Measurements from ENCODE around the gene SSTR4. TPM values are rescaled to one million over a fixed set of nuclear protein-coding genes. Genes with fewer than 3 reads are reported as not detected.
"Not testable (repeated sequence)": the region's sequence is repeated elsewhere in the genome, so short reads cannot be mapped to it uniquely, and the experiment has no call there.

SSTR4 gene, protein sequence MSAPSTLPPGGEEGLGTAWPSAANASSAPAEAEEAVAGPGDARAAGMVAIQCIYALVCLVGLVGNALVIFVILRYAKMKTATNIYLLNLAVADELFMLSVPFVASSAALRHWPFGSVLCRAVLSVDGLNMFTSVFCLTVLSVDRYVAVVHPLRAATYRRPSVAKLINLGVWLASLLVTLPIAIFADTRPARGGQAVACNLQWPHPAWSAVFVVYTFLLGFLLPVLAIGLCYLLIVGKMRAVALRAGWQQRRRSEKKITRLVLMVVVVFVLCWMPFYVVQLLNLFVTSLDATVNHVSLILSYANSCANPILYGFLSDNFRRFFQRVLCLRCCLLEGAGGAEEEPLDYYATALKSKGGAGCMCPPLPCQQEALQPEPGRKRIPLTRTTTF
- under 1 TPM in 1 of 3 donors, not detected in 2; 0.07 TPM for polyA plus RNA-seq (ENCODE audit: insufficient read length in 3 of 3)
- long read RNA-seq, donor 1: 0 reads
- long read RNA-seq, donor 2: 0 reads
- long read RNA-seq, donor 3: 0 reads
- long read RNA-seq, donor 4: 0 reads
- long read RNA-seq, donor 5: 0 reads
- long read RNA-seq, donor 6: 0 reads
- long read RNA-seq, donor 7: 0 reads
- long read RNA-seq, donor 8: 0 reads
- long read RNA-seq, donor 9: 0 reads
- long read RNA-seq, donor 10: 0 reads
- long read RNA-seq, donor 11: 0 reads
- long read RNA-seq, donor 12: 0 reads
- long read RNA-seq, donor 13: 0 reads
- long read RNA-seq, donor 14: 0 reads
- long read RNA-seq, donor 15: 0 reads
- long read RNA-seq, donor 16: 0 reads

DNA sequence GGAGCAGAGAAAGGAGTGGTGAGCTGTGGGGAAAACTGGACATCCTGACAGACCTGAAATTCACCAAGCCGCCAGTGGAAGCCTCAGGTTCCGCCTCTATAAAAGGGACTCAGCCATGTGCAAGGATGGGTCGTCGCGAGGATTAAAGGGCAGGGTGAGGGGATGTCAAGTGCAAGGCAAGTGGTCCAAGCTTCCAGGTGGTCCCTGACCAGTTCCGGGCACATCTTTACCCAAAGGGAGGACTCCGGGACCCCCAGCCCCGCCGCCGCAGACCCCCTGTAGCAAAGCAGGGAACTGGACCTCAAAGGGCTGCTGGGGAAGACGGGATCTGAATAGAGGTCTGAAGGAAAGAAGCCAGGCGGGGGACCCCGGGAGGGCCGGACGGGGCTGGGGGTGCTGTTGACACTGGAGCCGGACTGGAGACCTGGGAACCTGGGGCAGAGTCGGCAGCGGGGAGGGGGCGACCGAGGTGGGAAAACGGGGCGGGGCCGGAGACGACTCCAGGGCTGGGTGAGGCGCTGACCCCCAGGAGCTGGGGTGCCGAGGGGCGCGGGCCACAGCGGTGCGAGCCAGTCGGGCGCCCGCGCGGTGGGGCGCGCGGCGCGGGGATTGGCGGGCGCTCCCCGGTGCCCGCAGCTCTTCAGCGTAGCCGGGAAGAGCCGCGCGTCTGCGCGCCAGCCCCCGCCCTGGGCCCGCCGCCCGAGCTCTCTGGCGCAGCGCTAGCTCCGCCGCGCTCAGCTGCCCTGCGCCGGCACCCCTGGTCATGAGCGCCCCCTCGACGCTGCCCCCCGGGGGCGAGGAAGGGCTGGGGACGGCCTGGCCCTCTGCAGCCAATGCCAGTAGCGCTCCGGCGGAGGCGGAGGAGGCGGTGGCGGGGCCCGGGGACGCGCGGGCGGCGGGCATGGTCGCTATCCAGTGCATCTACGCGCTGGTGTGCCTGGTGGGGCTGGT, at the start of gene SSTR4:
Gene SSTR4, plus strand, starts transcription at position 592 of the 951 bp plus-strand sequence. Its CDS starts 172 bp downstream, at position 764.
- no peak for DNase-seq

DNA sequence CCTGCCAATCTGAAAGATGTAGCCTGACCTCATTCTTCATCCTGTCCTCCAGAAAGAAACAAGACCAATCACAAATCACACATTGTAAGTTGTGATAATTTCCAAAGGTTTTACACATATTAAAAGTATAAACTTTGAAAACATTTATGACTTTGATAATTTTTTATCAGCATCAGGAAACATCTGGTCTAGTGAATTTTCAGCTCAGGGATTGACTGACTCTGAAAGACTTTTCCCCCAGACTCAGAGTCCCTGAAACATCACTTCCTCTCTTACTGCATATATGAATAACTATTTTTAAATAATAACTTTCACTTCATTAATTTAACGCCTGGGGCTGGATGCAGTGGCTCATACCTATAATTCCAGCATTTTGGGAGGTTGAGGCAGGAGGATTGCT, 48.5 kb upstream of the SSTR4 start:
- no peak for DNase-seq

- DNase-seq: not testable (repeated sequence)
Observed at GRCh38 chr20:22991424-22991823, 43.7 kb upstream of the SSTR4 start.

DNA sequence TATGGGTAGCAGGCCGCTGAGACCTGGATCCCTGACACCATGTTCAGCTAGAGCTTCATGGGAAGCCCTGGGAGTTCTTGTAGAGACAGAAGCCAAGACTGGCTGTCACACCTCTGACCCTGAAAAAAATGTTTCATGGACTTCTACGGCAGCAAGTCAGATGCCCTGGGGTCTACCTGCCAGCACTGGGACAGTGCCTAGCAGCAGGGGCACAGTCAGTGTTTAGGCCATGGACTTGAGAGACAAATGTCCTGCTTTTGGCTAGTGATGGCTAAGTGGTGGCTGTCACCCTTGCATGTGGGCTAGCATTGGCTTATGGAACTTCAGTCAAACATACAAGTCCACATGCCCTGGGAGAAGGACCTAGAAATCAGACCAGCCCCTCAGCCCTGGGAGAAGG, 41.3 kb upstream of the SSTR4 start:
- DNase-seq: no peak

DNA sequence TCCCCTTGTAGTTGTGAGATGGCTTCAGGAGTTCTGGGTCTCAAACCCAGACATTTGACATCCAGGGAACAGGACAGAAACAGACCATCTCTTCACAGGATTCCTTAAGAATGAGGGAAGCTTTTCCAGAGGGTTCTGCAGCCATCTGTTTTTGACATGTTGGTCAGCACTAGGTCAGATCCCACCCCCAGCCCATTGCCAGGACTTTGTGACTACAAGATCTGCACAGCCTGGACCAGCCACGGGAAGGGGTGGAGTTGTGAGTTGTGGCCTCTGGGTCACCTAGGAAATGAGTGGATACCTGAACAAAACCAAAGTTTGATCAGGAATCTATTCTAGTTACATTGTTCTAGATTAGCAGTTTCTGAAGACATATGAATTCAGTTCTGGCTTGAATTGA, 39.2 kb upstream of the SSTR4 start:
- DNase-seq: no peak

DNA sequence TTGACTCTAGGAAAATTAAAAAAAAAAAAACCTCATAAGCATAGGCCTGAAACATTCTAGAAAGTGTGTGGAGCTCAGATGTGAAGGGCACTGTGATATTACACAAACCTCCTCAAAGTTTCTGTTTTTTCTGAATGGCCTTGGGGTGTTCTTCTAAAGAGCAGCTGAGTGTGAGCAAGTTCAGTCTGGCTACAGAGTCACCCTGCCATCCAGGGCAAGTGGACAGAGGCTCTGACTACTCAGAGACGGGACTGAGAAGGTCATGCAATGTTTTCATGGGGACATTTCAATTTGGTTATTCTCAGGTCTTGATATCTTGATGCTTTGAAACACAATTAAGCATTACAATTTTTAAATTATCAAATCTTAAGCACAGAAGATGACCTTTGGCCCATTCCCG, 36.6 kb upstream of the SSTR4 start:
- no peak for DNase-seq

- no peak for DNase-seq
Observed at GRCh38 chr20:22999756-23000155, 35.4 kb upstream of the SSTR4 start.

- DNase-seq: no peak
Observed at GRCh38 chr20:23000232-23000947, 34.7 kb upstream of the SSTR4 start.

DNA sequence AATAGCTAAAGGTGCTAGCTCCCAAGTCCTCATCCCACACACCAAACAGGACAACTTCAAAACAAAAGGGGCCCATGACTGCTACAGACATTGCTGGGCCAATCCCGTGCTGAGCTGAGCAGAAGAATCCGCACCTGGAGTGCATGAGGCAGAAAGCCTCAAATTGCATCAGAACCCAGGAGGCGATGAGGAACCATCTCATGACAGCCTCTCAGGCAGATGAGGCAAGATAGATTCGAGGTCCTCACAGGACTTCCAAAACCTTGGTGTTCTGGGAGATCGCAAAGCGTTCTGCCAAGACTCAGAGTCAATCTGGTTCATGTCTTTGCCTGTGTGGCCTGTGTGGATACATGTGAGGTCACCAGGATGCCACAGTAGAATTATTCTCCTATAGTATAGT, 32.8 kb upstream of the SSTR4 start:
- DNase-seq: no peak

DNA sequence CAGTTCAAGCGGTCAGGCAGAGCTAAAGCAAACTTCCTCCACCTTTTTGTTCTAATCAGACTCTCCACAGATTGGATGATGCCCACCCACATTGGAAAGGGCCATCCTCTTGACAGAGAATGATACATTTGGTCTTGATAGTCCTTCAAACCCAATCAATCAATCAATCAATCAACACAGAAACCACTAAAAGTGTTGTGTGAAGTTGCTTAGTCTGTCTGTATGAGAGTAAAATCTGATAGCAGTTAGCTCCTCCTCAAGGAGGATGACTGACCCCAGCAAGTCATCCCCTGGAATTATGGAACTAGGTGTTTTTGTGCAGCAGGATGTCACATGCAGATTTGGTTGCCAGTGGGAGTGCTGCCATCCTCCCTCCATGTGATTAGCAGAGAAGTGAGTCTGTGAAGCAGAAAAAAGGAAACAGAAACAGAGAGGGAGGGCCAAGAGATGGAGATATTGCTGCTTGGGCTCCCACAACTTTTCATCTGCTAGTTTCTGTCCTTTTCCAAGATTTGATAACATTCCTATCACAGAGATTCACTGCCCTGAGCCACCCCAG, 32.0 kb upstream of the SSTR4 start:
- no peak for DNase-seq

DNA sequence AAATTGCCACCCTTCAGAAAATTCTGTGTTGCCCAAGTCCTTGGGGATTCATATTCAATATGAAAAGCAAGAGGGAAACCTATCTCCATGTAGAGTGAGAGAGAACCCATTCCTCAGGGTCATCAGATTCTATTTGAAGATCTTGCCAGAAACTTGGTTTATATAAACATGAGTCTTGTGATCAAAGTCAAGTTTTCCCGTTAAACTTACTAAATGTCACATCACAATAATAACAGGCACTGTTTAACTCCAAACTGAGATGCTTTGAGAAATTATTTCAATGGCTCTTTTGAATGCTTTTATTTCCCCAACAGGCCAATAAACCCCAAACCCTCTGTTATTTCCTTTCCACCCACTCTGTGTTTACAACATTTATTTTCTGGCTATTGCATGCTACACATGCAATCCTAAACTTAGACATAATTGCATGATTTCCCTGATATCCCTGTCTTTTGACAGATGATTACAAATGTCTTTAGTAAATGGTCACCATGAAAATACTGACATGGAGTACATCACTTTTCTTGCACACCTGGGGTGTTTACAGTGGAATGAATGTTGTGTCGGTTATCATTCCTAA, 31.1 kb upstream of the SSTR4 start:
- DNase-seq: no peak

- no peak for DNase-seq
Observed at GRCh38 chr20:23005776-23006175, 29.3 kb upstream of the SSTR4 start.

- DNase-seq: no peak
Observed at GRCh38 chr20:23007462-23007861, 27.6 kb upstream of the SSTR4 start.

GRCh38 chr20:23007886-23008655, 27.0 kb upstream of the SSTR4 start:
- DNase-seq: no peak

GRCh38 chr20:23008667-23009066, 26.4 kb upstream of the SSTR4 start:
- no peak for DNase-seq

DNA sequence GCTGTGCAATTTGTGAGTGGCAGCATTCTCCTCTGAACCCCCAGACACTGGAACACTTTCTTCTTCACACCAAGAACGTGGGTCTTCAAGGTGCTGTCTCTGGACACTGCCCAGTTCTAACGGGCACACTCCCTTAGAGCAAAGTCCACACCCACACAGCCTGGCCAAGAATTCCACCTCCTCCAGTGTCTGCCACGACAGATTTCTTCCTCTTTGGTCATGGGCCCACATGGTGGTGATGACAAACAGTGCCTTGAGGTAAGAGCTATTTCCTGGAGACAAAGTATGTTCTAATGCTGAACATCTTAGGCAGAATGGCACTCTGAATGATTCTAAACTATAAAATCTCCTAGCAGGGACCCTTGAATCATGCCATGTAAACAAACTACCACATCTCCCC, 25.5 kb upstream of the SSTR4 start:
- no peak for DNase-seq

DNA sequence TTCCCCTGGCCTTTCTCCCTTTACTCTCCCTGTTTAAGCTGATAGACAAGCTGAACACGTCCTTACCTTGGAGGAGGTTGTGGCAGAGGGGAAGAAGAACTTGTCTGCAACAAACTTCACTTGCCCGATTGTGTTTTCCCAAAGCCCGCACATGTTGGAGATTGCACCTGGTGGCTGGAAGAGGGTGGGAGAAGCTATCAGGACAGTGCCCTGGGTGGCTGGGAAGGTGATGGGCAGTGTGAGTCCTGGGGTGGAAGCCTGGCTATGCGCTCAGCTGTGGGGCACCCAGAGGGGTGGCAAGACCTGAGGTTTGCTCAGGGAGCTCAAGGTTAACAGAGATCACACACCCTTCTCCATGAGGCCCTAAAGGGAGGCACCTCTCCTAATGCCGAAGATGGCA, 25.0 kb upstream of the SSTR4 start:
- DNase-seq: no peak

DNA sequence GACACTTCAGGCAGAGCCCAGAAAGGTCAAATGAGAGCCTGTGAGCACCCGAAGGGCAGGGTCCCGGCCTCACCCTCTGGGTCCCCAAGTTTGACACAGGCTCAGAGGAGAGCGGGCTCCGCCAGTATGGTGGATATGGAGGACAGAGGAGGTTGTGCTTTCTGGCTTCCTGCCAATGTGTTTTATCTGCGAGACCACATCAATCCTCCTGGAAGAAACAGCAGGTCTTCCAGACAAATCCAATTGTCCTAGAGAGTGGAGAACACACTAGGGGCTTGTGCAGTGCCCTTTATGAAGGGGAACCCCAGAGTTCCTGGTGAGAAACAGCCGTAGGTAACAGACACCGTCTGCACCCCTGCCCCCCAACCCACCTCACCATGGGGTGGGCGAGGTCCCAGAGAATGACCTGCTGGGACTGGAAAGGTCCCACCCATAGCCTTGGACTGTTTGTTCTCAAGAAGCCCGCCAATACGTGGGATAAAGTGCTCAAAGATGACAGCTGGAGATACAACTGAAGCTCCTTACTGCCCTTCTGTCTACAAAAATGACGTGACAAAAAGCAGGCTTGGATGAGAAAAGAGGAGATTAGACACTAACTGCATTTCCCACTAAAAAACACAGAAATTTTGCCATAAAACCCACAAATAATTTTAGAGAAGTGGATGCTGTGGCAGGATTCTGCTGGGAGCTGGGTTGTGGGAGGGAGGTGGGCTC, 23.9 kb upstream of the SSTR4 start:
- DNase-seq: no peak

GRCh38 chr20:23013429-23013828, 21.7 kb upstream of the SSTR4 start:
- no peak for DNase-seq
